ENCODE results near the gene PTPRB. TPM values are rescaled to one million over a fixed set of nuclear protein-coding genes. Genes with fewer than 3 reads are reported as not detected.
A peak's percentile ranks its signal among the peaks of the same experiment; 100 is the strongest.

PTPRB gene
- total RNA-seq, 3 donors from 2014 or later, result 18.4 to 36.1 (median 33.6) TPM

- H3K27ac ChIP-seq, result no peak overlapping the region
- intact Hi-C loops (cut with DNase I; ENCODE audit: low total_unique reads), result no loop called here
- H3K4me1 ChIP-seq, result no peaks in the 10 kb centered on the region
- peak; percentile 48 to 69 for DNase-seq (ENCODE audit: low spot score in 2 of 2)
- H3K9me3 ChIP-seq, result no peaks in the 10 kb centered on the region
- H3K27me3 ChIP-seq, result no peaks in the 10 kb centered on the region
- TF ChIP-seq CTCF (IDR thresholded peaks at IDR 0.05), result peak; percentile 64 to 83 (median 72)
- TF ChIP-seq POLR2A (IDR thresholded peaks at IDR 0.05), result no peak
- no peaks in the 10 kb centered on the region for H3K36me3 ChIP-seq
- no peak overlapping the region for H3K4me3 ChIP-seq
These were observed 47.2 kb downstream of the PTPRB start for GRCh38 chr12:70590051-70590450.

GRCh38 chr12:70584332-70584731 is 52.9 kb downstream of the PTPRB start:
- DNase-seq (ENCODE audit: low spot score in 2 of 2), result no peak
- no peak for TF ChIP-seq CTCF (IDR thresholded peaks at IDR 0.05)
- no peak for TF ChIP-seq POLR2AphosphoS5 (IDR thresholded peaks at IDR 0.05)
- TF ChIP-seq POLR2A (IDR thresholded peaks at IDR 0.05), result no peak
- H3K4me1 ChIP-seq, result no peaks in the 10 kb centered on the region
- H3K9me3 ChIP-seq, result peaks cover 0 to 10% of the 10 kb centered on the region in 2 donors
- H3K27me3 ChIP-seq, result no peaks in the 10 kb centered on the region
- no peak overlapping the region for H3K4me3 ChIP-seq
- H3K27ac ChIP-seq, result no peak overlapping the region
- no peaks in the 10 kb centered on the region for H3K36me3 ChIP-seq
- intact Hi-C loops (cut with DNase I; ENCODE audit: low total_unique reads), result no loop called here

- no peak for DNase-seq (ENCODE audit: low spot score in 2 of 2)
- Histone ChIP-seq H3K27me3 (no peaks in the 10 kb centered on the region), H3K9me3 (peaks cover 0 to 10% of the 10 kb centered on the region in 2 donors), H3K36me3 (no peaks in the 10 kb centered on the region), H3K4me3 (no peak overlapping the region), H3K4me1 (no peaks in the 10 kb centered on the region), H3K27ac (no peak overlapping the region)
- TF ChIP-seq POLR2A (IDR thresholded peaks at IDR 0.05) (no peak), CTCF (IDR thresholded peaks at IDR 0.05) (no peak), POLR2AphosphoS5 (IDR thresholded peaks at IDR 0.05) (no peak)
- intact Hi-C loops (cut with DNase I; ENCODE audit: low total_unique reads), result no loop called here
These were observed 54.0 kb downstream of the PTPRB start for GRCh38 chr12:70583251-70583650.

GRCh38 chr12:70581208-70581607 is 56.0 kb downstream of the PTPRB start:
- no peaks in the 10 kb centered on the region for H3K36me3 ChIP-seq
- no peak overlapping the region for H3K27ac ChIP-seq
- H3K27me3 ChIP-seq, result no peaks in the 10 kb centered on the region
- intact Hi-C loops (cut with DNase I; ENCODE audit: low total_unique reads), result no loop called here
- TF ChIP-seq POLR2A (IDR thresholded peaks at IDR 0.05), result no peak
- TF ChIP-seq CTCF (IDR thresholded peaks at IDR 0.05), result no peak
- no peak for TF ChIP-seq POLR2AphosphoS5 (IDR thresholded peaks at IDR 0.05)
- no peak overlapping the region for H3K4me3 ChIP-seq
- H3K4me1 ChIP-seq, result no peaks in the 10 kb centered on the region
- no peak for DNase-seq (ENCODE audit: low spot score in 2 of 2)
- peaks cover 0 to 10% of the 10 kb centered on the region in 2 donors for H3K9me3 ChIP-seq

GRCh38 chr12:70577283-70577634 is 60.0 kb downstream of the PTPRB start:
- Histone ChIP-seq H3K27ac (no peak overlapping the region), H3K4me1 (no peaks in the 10 kb centered on the region), H3K4me3 (no peak overlapping the region), H3K36me3 (no peaks in the 10 kb centered on the region), H3K27me3 (no peaks in the 10 kb centered on the region), H3K9me3 (no peaks in the 10 kb centered on the region)
- DNase-seq (ENCODE audit: low spot score in 2 of 2), result no peak
- intact Hi-C loops (cut with DNase I; ENCODE audit: low total_unique reads), result loop anchor here (5.0 kb wide), 1 partner anchor 700 kb away; no protein-coding TSS in a partner anchor
- TF ChIP-seq POLR2A (IDR thresholded peaks at IDR 0.05) (no peak), POLR2AphosphoS5 (IDR thresholded peaks at IDR 0.05) (no peak), CTCF (IDR thresholded peaks at IDR 0.05) (no peak)
